GM21717 (cell line): ENCODE measurements around the gene LRRC4.

ENCODE experiments used
- ATAC-seq: cut with Tn5 transposase; IDR thresholded peaks from one replicate; pipeline ENCODE4 v1.9.1; 2021; ENCODE audit warnings: mild to moderate bottlenecking, moderate library complexity; ENCODE audit not compliant: unreplicated experiment

LRRC4 gene

DNA sequence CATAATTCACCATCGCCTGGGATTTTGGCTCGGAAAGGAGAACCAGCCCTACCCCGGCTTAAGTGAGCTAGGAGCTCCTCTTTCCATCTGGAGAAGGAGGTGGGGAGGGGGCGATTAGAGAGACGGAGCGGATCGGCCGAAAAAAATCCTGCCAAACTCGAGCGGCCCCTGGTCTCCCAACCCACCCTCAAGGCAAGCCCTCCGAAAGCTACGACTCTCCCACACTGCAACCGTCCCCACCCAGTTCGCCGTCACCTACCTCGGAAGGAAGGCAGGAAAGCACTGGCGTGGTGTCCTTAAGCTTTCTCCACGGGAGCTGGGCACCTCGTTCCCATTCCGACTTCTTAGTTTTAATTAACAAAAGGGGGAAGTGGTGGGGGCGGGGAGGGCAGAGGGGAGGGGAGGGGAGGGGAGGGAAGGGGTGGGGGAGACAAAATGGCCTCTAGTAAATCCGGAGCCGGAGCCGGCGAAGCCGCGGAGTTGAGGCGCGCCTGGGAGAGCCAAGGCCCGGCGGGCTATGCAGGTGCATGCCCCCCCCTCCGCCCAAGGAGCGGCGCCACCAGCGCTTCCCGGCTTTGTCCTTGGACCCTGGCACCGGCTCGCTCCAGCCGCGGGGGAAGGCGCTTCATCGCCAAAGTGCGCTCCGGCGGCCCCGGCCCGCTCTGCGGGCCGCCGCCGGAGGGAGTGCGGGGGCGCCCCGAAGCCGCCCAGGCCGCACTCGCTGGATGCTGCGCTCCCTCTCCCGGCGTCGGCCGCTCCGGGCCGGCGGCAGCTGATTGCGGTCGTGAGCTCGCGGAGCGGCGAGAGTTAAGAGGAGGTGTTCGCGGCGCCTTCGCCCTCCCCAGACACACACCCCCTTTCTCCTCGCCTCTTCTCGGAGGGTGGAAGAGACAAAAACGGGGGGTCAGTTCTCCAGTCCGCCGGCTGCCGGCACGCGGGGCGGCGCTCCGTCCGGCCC lies at the start of gene LRRC4:
Gene LRRC4 (minus strand): TSS at position 784 of the 958 bp plus-strand sequence. CDS start 797 bp downstream, outside the sequence.
- ATAC-seq, result peak; percentile 37

GRCh38 chr7:128080169-128080568 lies 48.9 kb upstream of the LRRC4 start:
- ATAC-seq, result no peak

DNA sequence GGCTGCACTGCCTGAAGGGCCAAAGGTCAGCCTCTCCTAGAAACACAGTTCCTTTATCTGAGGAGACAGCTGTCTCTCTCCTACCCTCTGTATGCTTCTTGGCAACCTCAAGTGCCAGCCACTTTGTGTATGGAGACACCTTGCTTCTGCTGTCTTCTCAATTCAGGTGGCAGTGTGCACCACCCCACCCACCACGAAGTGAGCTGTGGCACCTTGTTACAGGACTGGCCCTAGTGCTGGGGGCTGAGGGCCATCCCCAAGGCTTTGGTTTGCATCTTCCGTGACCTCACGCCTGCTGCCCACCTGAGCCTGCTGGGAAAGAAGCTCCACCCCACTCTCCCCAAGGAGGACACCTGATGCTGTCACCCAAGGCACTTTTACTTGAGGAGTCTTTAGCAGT lies 47.1 kb upstream of the LRRC4 start:
- no peak for ATAC-seq

DNA sequence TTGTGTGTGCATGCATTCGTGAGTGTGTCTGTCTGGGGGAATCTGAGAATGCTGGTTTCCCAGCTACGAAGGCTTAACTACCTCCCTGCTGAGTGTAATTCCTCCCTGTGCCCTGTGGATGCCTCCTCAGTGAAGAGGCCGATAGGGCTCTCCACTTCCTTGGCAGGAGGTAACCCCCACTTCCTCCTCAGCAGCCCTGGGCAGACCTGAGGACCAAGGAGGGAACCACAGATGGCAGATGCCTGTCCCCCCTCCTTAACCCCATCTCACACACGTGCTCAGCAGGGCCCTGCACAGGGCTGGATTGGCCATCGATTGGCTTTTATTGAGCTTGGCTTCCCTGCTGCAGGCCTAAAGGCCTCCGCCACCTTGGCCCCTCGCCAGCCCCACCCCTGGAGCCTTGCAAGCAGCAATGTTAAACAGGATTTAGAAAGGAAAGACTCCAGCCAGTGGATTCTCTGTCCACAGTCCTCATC lies 45.6 kb upstream of the LRRC4 start:
- ATAC-seq, result no peak

DNA sequence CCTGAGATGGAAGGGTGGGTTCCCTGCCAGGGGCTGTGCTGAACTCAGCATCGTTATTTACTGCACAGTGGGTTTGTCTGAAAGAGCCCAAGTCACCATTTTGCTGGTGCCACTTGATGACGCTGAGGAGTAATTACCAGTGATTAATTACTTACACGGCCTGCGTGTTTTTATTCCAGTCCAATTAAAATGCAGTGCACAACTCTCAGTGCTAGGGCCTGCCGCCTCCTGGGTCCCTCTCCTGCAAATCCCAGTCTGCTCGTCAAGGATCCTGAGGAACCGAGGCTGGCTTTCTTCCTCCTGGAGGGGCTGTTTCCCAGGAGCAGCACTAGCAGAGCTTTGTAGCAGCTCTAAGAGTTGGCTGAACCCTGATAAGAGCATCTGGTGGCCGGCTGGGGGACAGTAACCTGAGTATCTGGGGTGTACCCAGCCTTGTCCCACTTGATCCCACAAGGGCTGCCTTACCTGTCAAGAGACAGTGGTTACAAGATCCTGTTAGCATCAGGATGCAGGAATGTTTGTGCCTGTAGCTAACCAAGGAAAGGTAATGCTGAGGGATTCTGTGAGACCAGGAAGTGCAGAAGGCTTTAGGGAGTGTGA lies 45.1 kb upstream of the LRRC4 start:
- no peak for ATAC-seq

- no peak for ATAC-seq
These were observed 44.2 kb upstream of the LRRC4 start for GRCh38 chr7:128075242-128076095.

- ATAC-seq, result no peak
These were observed 43.5 kb upstream of the LRRC4 start for GRCh38 chr7:128074736-128075135.

DNA sequence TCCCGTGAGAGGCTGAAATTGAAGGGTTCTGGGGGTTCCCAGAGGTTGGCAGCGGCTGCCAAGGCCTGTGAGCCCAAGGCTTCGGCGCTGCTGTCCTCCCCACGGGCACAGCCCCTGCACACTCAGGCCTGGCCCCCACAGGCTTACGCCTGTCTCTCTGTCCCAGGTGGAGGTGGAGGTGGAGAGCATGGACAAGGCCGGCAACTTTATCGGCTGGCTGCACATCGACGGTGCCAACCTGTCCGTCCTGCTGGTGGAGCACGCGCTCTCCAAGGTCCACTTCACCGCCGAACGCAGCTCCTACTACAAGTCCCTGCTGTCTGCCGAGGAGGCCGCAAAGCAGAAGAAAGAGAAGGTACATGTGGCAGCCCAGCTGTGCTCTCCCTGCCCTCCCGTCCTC lies 43.1 kb upstream of the LRRC4 start:
- ATAC-seq, result no peak

DNA sequence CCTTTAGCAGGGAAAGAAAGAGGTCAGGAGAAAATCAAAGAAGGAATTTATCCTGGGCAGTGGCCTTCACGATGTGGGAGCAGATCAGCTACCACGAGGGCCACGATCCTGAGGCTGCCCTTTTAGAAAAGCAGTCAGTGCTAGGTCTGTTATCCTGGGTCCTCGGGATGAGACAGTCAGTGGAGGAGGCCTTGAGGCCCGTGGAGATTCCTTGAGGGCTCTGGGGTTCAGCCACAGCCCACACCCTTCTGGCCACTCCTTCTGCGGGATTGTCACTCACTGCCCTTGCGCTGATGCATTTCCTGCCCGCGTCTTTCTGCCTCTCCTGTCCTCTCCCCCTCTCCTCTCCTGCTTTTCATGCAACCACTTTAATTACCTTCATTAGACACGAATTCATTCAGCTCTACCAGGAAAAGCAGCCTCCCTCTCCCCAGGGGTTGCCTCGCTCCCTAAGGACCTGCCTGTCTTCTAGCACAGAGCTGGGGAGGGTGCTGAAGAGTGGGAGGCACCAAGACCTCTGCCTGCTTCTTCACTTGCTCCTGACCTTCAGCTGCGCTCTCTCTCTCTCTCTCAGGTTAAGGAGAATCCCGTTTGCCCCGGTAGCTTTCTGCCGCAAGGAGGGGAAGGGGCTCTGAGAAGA lies 42.6 kb upstream of the LRRC4 start:
- no peak for ATAC-seq

DNA sequence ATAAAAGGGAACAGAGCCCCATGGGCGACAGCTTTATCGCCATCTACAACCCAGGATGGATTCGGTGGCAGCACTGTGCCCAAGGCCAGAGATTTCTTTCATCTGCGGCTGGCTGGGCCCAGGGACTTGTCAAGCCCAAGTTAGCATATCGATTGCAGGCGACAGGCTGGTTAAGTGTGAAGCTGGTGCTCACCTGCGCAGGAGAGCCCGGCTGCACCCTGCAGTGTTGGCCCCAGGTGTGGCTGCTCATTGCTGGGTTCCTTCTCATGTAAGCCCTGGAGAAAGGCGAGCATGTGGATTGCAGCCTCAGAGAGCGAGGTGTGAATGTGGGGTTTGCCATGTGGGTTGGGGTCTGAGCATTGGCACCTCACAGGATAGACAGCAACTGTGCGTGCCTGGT lies 40.6 kb upstream of the LRRC4 start:
- ATAC-seq, result no peak

GRCh38 chr7:128071376-128071775 lies 40.1 kb upstream of the LRRC4 start:
- no peak for ATAC-seq

DNA sequence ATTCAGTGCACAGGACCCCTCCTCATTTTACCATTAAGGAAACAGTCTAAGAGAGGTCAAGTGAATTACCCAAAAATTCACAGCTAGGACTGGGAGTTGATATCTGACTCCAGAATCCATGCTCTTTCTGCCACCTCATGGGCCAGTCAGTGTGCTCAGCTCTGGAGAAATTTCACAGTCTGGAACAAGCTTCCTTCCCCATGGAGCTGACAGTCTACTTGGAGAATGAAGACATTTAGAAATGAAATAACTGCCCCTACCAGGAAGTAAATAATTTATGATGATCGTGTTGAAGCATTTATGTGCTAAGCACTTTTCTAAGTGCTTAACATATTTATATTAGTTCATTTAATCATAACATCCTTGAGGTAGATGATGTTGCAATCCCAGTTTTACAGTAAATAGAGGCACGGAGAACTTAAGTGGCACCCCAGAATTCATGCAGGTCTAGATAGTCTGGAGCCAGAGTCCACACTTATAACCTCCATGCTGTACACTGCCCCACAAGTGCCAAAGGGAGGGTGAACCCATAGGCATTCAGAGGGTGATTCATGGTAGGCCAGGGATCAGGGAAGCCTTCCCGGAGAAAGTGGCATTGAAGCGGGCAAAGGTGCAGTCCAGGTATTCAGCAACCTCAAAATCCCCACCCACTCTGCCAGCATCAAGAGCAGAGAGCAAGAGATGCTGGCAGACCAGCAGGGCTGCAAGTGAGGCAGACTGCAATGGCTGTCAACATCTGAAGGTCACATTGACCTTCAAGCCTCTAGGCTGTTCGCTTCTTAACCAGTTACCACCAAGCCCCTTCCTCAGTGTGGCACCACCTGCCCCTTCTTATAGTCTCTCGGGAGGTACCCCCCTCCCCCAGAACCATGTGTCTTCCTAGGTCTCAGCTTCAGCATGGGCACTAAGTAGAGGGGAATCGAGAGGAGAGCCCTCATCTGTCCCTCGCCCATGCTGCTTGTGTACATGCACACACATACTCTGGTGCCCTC lies 38.4 kb upstream of the LRRC4 start:
- ATAC-seq, result no peak

DNA sequence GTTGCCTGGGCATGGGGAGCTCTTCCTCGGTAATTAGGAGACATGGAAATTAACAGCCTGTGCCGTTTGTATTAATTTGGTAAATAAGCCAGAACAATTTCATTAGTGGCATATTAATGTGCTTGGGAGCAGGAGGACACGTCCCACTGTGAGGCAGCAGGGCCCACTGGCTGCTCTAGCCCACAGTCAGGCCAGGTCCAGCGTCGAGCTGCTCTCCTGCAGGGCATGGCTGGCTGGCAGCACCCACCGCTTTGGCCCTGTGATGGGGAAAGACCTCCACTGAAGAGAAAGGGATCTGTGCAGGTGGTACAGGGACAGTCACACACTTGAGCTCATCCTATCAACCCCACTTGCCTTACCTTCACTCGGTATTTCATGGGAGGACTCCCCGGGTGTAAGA lies 37.5 kb upstream of the LRRC4 start:
- no peak for ATAC-seq

DNA sequence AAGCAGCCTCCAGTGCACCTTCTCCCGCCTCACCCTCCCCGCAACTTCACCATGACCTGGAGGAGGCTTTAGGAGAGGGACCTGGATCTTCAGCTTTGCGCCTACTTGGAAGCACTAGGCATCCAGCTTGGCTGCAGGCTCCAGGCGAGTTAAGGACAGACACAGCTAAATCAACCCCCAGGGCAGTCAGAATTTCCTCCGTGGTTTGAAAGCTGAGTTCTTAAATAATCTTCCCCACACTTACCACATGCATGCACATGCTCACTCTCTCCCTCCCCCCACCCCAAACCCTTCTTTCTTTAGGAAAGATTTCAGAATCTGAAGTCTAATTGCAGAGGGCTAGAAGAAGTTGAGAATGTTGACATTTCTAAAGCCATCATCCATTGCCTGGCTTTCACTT lies 36.7 kb upstream of the LRRC4 start:
- no peak for ATAC-seq

DNA sequence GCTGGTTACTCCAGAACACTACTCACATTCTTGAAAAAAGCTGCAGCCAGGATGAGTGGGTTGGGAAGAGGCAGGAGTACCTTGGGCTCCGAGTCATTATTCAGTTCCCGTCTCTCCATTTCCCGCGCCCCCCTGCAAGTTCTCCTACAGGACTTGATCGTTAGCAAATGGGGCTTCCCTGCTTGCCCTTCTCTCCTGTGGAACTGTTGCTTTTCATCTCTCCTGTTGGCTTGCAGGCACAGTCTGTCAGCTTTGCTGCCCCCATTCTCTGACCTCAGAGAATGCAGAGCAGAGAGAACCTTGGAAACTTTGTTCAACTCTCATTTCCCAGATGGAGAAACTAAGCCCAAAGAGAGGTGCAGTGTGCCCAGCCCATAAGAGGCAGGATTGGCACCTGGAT lies 35.6 kb upstream of the LRRC4 start:
- no peak for ATAC-seq

GRCh38 chr7:128066395-128066794 lies 35.2 kb upstream of the LRRC4 start:
- no peak for ATAC-seq

DNA sequence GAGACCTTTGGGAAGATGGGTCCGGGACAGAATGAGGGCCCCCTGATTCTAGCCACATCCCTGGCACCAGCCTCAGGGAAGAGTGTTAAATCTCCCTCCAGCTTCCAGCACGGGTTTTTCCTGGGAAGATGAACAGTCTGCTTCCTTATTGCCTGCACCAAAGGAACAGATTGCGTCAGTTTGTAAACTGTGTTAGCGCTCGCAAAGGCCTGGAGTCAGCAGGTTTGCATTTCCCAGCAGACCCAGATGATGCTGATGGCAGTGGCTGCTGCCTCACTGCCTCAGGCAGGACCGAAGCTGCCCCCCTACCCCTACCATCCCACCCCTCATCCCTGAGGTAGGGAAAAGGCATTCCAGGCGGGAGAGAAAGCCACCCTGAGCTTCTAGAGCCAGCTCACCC lies 34.6 kb upstream of the LRRC4 start:
- no peak for ATAC-seq

DNA sequence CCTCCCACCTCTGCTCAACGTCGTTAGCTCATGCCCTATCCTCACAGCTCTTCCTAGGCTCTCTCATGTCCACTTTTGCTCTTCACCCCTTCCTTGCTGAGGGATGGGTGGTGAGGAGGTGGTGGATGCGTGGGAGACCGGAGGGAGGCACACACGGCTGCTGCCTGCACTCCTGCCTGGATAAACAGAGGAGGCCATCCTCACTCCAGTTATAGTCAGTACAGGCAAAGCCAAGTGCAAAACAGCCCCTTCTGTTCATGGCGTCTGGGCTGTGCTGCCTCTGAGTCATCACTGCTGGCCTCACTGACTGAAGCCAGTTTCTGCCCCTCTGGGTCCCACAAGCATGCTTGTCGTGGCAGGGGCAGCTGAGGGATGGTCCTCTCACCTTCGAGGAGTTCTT lies 31.9 kb upstream of the LRRC4 start:
- ATAC-seq, result no peak

- no peak for ATAC-seq
These were observed 28.8 kb upstream of the LRRC4 start for GRCh38 chr7:128060018-128060417.
